Esophagus squamous epithelium (tissue), 5 donors: Measurements from ENCODE around the gene CRTC3. TPM values are rescaled to one million over a fixed set of nuclear protein-coding genes. Genes with fewer than 3 reads are reported as not detected.

ENCODE experiments used
- DNase-seq: peaks from one replicate; lab custom pipeline; 2025; lab: John Stamatoyannopoulos, UW
- H3K27ac ChIP-seq, 4 donors: fragments of 200-600 bp; sonication (generic); one replicate each; pipeline ENCODE4 v1.5.1; 2016 to 2019; ENCODE audit warnings: mild to moderate bottlenecking in 1 of 4
- H3K27me3 ChIP-seq, 4 donors: fragments of 200-600 bp; sonication (generic); 1 replicate in 3 of 4; 2 replicates in 1 of 4; pipeline versions ENCODE4 v1.5.1 to v1.6.0; 2017 to 2021; ENCODE audit warnings: antibody characterized with exemption in 1 of 4
- H3K36me3 ChIP-seq, 3 donors: fragments of 200-600 bp; sonication (generic); one replicate each; pipeline ENCODE4 v1.5.1; 2016 to 2019
- H3K4me1 ChIP-seq, 3 donors: fragments of 200-600 bp; sonication (generic); one replicate each; pipeline ENCODE4 v1.5.1; 2017 to 2019
- H3K4me3 ChIP-seq, 4 donors: fragments of 200-600 bp; sonication (generic); 1 replicate in 3 of 4; 2 replicates in 1 of 4; pipeline ENCODE4 v1.5.1; 2016 to 2019; ENCODE audit warnings: mild to moderate bottlenecking in 2 of 4, moderate library complexity in 1 of 4
- H3K9me3 ChIP-seq, 3 donors: fragments of 200-600 bp; sonication (generic); one replicate each; pipeline ENCODE4 v1.5.1; 2016 to 2019
- CTCF ChIP-seq, 6 experiments: fragments of 450-650 bp in 4 of 6; fragments of 200-600 bp in 2 of 6; sonication (generic) in 2 of 6; IDR thresholded peaks; one replicate each; pipeline ENCODE4 v1.5.1; 2016 to 2019; ENCODE audit warnings: antibody characterized with exemption in 6 of 6, mild to moderate bottlenecking in 4 of 6, moderate library complexity in 4 of 6
- POLR2A ChIP-seq, 4 donors: fragments of 450-650 bp; IDR thresholded peaks; one replicate each; pipeline ENCODE4 v1.6.1; 2017; ENCODE audit warnings: antibody characterized with exemption in 4 of 4, mild to moderate bottlenecking in 4 of 4, moderate library complexity in 3 of 4
- WGBS, 2 donors: methylation state at CpG; one replicate each; pipeline ENCODE4 v1.1.5; 2018; 5-methylcytosine and 5-hydroxymethylcytosine counted together
- intact Hi-C: fragments of 100-400 bp; cut with DNase I; formaldehyde crosslinking; loops from one replicate; pipeline ENCODE4 v1.15.0; 2022
- total RNA-seq, 4 donors: library from RNA; depleted of rRNA; stranded (reverse); fragments of >200 nt; gene quantifications; one replicate each; pipeline ENCODE4 v1.1.0, GENCODE V29; 2016
- donor health status: DM: yes; HTN: yes; CAD: no.

The CRTC3 gene
- total RNA-seq, 4 donors from 2014 or later = 10.0 to 33.0 (median 13.3) TPM

- peak overlapping the region in 2 of 4 donors; percentile 20 to 50 for H3K27ac ChIP-seq
- TF ChIP-seq POLR2A (IDR thresholded peaks at IDR 0.05) (no peak), CTCF (IDR thresholded peaks at IDR 0.05) (no peak)
- no peaks in the 10 kb centered on the region for H3K27me3 ChIP-seq
- H3K4me3 ChIP-seq = no peak overlapping the region
- no peaks in the 10 kb centered on the region for H3K36me3 ChIP-seq
- WGBS, 2 donors = 27 to 37% methylated on average over 2 of the region's 2 CpGs
- no peaks in the 10 kb centered on the region for H3K9me3 ChIP-seq
- intact Hi-C loops = no loop called here
- H3K4me1 ChIP-seq = peaks cover 0 to 61% (median 24%) of the 10 kb centered on the region in 3 donors
- DNase-seq = no peak
Measured at GRCh38 chr15:90582553-90582952, 52.8 kb downstream of the CRTC3 start.

- H3K27me3 ChIP-seq = no peaks in the 10 kb centered on the region
- H3K4me1 ChIP-seq = peaks cover 0 to 59% (median 24%) of the 10 kb centered on the region in 3 donors
- no peak for DNase-seq
- 45% methylated on average over 4 to 5 of the region's 5 CpGs for WGBS, 2 donors
- intact Hi-C loops = no loop called here
- H3K4me3 ChIP-seq = no peak overlapping the region
- H3K9me3 ChIP-seq = no peaks in the 10 kb centered on the region
- H3K36me3 ChIP-seq = no peaks in the 10 kb centered on the region
- H3K27ac ChIP-seq = peak overlapping the region in 2 of 4 donors; percentile 22 to 25
- TF ChIP-seq CTCF (IDR thresholded peaks at IDR 0.05) = no peak
- no peak for TF ChIP-seq POLR2A (IDR thresholded peaks at IDR 0.05)
Measured at GRCh38 chr15:90583471-90584252, 53.9 kb downstream of the CRTC3 start.

GRCh38 chr15:90584841-90585240 is 55.1 kb downstream of the CRTC3 start:
- no peaks in the 10 kb centered on the region for H3K9me3 ChIP-seq
- intact Hi-C loops = no loop called here
- no peaks in the 10 kb centered on the region for H3K27me3 ChIP-seq
- H3K36me3 ChIP-seq = no peaks in the 10 kb centered on the region
- no peak overlapping the region for H3K4me3 ChIP-seq
- TF ChIP-seq POLR2A (IDR thresholded peaks at IDR 0.05) = no peak
- TF ChIP-seq CTCF (IDR thresholded peaks at IDR 0.05) = no peak
- peaks cover 0 to 56% (median 21%) of the 10 kb centered on the region in 3 donors for H3K4me1 ChIP-seq
- no peak overlapping the region for H3K27ac ChIP-seq
- WGBS, 2 donors = 77 to 85% methylated on average over 6 of the region's 6 CpGs
- no peak for DNase-seq

GRCh38 chr15:90585863-90586262 is 56.1 kb downstream of the CRTC3 start:
- no peak overlapping the region for H3K4me3 ChIP-seq
- TF ChIP-seq POLR2A (IDR thresholded peaks at IDR 0.05) = no peak
- TF ChIP-seq CTCF (IDR thresholded peaks at IDR 0.05) = no peak
- H3K9me3 ChIP-seq = no peaks in the 10 kb centered on the region
- intact Hi-C loops = no loop called here
- H3K36me3 ChIP-seq = no peaks in the 10 kb centered on the region
- H3K27me3 ChIP-seq = no peaks in the 10 kb centered on the region
- no peak overlapping the region for H3K27ac ChIP-seq
- peaks cover 0 to 54% (median 16%) of the 10 kb centered on the region in 3 donors for H3K4me1 ChIP-seq
- no peak for DNase-seq
- WGBS, 2 donors = 74 to 76% methylated on average over 4 of the region's 4 CpGs

GRCh38 chr15:90586948-90587347 is 57.2 kb downstream of the CRTC3 start:
- DNase-seq = no peak
- H3K27me3 ChIP-seq = no peaks in the 10 kb centered on the region
- peaks cover 0 to 4% (median 0%) of the 10 kb centered on the region in 3 donors for H3K36me3 ChIP-seq
- no peaks in the 10 kb centered on the region for H3K9me3 ChIP-seq
- TF ChIP-seq CTCF (IDR thresholded peaks at IDR 0.05) (no peak), POLR2A (IDR thresholded peaks at IDR 0.05) (no peak)
- no peak overlapping the region for H3K27ac ChIP-seq
- no peak overlapping the region for H3K4me3 ChIP-seq
- intact Hi-C loops = no loop called here
- WGBS, 2 donors = 75 to 86% methylated on average over 5 of the region's 5 CpGs
- peaks cover 0 to 54% (median 8%) of the 10 kb centered on the region in 3 donors for H3K4me1 ChIP-seq
